NCI-H460 (cell line): ENCODE data around the gene TSSK2. TPM values are rescaled to one million over a fixed set of nuclear protein-coding genes. Genes with fewer than 3 reads are reported as not detected.

Source experiments
- DNase-seq: peaks from one replicate; pipeline ENCODE4 v3.0.0-alpha.2; 2016; ENCODE audit warnings: low read depth; ENCODE audit errors: extremely low read depth
- total RNA-seq: library from RNA; depleted of rRNA; stranded (reverse); fragments of >200 nt; shearing (Covaris generic); gene quantifications from 2 replicates; pipeline ENCODE4 v1.2.3, GENCODE V29; 2014

Gene TSSK2
- total RNA-seq, 1 experiment from 2014 or later: not detected

GRCh38 chr22:19122752-19123492, 8.2 kb upstream of the TSSK2 start:
- DNase-seq: no peak

DNA sequence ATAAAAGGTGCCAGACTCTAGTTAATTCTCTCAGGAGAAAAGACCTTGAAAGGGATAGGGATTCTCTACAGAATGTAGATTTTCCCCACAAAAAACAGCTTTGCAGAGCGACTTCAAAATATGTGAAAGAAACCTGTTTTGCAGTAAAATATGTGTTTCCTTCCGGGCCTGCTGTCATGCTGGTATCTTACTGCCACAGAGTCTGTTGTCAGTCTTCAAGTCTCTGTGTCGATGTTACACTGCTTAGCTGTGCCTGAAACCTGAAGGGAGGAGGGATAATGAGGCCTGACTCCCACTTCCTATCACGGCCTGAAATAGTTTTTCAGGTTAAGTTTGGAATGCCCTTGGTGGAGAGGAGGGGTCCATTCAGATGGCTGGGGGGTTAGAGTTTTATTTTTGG, 7.2 kb upstream of the TSSK2 start:
- no peak for DNase-seq

- no peak for DNase-seq
Observed at GRCh38 chr22:19124377-19124776, 6.7 kb upstream of the TSSK2 start.

DNA sequence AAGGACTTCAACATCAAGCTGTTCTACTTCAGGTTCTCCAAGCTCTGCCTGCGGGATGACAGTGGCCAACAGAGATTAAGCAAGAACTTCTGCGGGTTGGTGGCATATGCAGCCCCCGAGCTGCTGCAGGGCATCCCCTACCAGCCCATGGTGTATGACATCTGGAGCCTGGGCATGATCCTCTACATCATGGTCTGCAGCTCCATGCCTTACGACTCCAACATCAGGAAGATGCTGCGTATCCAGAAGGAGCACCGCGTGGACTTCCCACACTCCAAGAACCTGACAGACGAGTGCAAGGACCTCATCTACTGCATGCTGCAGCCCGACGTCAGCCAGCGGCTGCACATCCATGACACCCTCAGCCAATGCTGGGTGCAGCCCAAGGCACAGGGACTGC, 6.1 kb upstream of the TSSK2 start:
- DNase-seq: no peak

DNA sequence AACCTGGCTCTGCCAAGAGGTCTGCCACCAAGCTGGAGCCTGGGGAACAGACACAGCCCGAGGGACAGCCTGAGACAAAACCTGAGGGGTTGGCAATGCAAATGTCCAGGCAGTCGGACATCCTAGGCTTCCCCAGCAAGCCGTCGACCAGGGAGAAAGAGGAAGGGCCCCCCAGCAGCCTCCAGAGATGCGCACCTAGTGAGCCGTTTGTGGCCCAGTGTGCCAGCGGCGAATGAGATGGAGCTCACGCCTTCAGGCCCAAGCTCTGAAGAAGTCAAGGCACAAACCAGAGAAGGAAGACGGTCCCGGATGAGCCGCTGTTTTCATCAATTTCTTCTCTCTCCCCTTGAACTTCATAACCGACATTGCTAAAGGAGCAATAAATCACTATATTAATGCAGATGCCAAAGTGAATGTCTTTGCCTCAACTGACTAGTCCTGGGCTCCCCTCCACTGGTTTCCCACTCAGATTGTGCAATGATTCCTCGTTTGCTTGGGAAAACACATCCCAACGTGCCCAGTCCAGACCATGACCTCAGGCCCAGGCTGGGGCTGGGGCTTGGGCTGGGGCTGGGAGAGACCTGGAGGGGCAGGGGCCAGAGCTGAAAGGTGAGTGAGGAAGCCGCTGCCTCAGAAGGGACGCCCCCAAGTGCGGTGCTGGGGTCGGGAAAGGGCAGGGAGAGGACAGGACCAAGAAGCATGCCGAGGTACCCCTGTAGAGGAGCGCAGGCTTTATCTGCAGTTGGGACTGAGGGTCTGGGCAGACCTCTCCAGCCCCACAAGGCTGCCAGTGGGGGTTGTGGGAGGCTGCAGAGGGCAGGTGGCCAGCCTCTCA, 5.4 kb upstream of the TSSK2 start:
- no peak for DNase-seq

DNA sequence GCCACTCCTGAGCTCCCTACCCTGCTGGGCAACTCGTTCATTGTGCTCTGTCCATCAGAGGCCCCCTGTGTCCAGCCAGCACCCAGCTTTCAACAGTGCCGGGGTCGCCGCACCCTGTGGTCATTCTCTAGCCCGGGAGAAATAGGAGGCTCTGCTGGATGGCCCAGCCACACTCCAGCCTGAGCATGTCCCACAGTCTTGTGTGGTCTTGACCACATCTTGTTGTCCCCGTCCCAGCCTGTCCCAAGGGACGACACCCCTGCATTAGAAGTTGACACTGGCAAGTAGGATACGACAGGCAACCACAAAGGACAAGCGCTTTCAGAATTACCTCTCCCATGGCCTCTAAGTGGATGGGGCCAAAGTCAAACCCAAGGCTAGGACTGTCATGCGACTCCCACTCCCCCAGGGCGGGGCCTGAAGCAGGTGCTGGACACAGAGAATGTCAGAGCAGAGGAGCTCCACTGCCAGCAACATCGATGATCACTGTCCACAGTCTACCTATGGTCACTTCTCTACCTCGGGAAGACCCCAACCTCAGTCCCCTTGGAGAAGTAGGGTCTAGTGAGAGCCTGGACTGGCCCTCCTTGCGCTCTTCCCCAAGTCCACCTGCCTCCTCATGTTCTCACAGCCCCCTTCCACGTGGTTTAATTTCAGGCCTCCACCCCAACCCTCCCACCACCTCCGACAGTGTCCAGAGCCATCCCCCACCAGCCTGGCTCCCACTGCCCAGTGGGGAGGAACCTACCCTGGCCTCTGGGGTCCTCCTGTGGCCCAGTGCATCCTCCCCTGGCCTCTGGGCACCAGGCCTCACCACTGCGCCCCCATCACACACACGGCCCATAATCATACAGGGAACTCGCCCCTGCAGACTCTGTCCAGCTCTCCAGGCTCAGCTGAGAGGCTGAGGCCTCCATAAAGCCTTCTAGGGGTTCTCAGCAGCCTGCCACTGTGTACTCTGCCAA, 4.5 kb upstream of the TSSK2 start:
- DNase-seq: no peak

DNA sequence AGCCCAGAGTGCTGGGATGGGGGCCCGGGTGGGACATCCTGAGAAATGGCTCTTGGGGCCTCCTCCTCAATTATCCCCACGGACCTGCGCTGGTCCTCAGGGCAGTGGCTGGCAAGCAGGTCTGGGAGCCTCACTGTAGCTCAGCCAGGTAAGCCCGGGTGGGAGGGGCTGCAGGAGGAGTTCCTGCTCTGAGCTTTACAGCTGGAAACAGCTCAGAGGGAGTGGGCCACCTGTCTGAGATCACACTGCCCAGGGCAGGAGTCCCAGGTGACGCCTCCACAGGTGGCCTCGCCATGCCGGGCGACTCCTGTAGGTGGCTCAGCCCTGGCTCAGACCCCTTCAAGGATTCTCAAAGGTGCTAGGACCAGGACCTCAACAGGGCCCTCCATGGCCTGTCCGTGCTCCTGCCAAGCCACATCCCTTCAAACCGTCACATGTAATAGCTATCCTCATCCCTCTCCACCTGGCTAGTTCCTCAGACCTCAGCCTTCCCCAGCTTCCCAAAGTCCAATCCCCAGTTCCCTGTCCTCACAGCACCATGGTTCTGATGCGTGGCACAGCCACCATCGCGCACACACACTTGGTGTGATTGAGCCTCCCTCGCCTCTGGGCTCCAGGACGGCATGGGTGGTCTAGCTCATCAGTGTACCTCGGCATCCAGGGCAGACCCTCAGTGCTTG, 3.6 kb upstream of the TSSK2 start:
- no peak for DNase-seq

- no peak for DNase-seq
Observed at GRCh38 chr22:19128009-19128401, 3.1 kb upstream of the TSSK2 start.

DNA sequence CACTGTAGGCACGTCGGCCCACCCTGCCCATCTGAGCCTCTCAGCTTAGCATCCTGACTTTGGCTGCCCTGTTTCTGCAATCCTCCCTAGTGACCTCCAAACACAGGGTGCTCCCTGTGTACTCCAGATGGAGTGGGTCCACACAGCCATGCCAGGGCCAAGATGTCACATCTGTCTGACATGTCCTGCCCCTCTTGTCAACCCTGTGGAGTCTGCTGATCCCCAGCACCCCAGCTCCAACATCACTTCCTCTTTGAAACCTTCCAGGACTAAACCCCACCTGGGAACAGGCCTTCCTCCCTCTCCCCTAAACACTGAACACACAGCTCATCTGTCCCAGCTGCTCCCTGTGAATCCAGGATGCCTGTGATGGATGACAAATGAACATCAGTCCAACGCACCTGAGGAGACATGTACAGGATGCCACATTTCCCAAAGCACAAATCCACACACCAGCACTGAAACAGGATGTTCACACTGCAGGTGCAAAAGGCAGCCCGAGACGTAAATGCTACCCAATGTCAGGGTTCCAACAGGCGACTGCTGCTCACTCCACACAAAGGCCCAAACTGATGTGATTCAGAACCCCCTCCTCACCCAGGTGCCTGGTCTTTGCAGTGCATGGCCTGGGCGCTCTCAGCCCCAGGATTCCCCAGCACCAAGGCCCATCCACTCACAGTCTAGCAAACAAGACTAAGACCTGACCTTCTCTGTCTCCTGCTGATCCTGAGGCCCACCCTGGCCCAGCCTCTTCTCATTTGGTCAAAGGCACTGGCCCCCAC, 2.0 kb upstream of the TSSK2 start:
- no peak for DNase-seq

- no peak for DNase-seq
Observed at GRCh38 chr22:19129871-19130270, 1.2 kb upstream of the TSSK2 start.

DNA sequence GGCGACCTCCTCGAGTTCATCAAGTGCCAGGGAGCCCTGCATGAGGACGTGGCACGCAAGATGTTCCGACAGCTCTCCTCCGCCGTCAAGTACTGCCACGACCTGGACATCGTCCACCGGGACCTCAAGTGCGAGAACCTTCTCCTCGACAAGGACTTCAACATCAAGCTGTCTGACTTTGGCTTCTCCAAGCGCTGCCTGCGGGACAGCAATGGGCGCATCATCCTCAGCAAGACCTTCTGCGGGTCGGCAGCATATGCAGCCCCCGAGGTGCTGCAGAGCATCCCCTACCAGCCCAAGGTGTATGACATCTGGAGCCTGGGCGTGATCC, 542 bp downstream of the TSSK2 start:
- no peak for DNase-seq

- DNase-seq: no peak
Observed at GRCh38 chr22:19132153-19132552, 1.0 kb downstream of the TSSK2 start.

DNA sequence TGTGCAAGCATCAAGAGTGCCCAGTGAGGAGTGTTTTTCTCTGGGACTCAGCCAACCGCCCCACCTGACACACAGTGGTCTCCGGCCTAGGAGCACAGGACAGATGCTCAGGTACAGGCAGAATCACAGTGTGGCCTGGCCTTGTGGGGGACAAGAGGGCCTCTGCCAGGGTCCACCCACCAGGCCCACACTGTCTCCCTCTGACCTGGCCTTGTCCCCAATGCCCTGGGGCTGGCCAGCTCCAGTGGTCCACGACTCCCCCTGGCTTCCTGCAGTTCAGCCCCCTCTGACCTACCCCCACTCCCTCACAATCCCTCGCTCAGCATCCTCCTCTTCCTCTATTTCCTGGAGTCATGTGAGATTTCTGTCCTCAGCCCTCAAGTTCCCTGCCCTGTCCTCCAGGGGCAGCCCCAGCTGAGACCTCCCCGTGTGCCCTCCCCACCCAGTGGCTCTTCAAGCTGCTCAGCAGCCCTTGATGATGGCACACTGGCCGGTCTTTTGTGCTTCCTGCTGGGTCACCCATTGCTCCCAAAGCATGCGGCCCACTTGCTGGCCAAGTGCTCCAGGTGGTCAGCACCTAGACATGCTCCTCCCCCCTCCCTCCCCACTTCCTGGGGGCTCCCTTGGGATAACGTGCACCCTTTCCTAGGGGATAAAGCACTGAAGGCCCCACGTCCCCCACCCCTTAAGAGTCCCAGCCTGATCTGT, 1.7 kb downstream of the TSSK2 start:
- DNase-seq: no peak

DNA sequence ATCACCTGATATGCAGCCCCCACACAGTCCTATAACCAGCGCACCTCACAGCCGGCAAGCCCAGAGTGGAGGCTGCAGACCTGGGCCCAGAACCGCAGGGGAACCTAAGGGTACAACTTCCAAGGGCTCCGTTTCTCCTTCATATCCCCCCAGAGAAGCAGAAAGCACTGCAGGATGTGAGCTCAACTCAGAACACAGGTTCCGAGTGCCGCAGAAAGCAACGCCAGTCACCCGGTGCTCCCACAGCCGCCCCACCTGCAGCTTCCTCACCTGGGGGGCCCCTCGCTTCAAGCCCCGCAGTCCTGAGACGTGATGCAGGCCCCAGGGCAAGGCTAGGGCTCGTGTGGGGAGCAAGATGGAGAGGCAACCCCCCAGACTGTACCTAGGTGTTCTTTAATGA, 2.5 kb downstream of the TSSK2 start:
- DNase-seq: no peak

GRCh38 chr22:19134176-19134831, 3.2 kb downstream of the TSSK2 start:
- DNase-seq: no peak

DNA sequence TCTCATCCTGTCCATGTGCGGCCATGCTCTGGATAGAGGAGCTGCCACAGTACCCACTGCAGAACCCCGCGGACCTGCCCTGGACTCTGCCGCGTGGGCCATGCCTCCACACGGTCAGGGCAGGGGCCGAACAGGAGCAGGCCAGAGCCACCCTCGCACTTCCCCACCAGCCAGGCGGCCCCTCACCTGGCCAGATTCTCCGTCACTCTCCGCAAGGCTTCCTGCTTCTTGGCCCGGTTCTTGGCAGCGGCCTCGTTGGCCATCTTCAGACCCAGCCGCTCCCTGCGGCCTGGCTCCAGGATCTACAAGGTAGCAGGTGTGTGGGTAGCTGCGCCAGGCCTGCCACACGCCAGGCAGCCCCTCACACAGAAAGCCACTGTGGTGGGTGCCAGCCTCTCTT, 3.8 kb downstream of the TSSK2 start:
- no peak for DNase-seq

DNA sequence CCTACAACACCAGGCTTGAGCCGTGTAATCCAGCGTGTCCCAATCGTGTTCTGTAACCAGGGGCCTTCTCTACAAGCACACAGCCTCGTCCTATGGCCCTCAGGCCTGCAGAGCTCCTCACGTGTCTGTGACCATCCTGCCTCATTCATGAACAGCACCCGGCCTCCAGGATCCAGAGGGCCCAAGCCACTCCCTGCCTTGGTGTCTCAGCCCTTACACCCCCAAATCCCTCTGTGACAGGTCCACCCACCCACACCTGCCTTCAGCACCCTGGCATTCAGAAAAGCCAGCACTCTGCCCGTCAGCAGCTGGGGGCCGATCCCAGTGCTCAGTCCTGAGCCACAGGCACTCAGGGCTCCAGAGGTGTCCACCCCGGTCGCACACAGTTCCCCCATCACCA, 5.8 kb downstream of the TSSK2 start:
- DNase-seq: no peak

- DNase-seq: no peak
Observed at GRCh38 chr22:19137384-19138216, 6.5 kb downstream of the TSSK2 start.
